ENCODE results near the gene SPATA21.

SPATA21 gene

GRCh38 chr1:16375521-16376340 is 61.5 kb downstream of the SPATA21 start:
- no peak overlapping the region for H3K14ac ChIP-seq (ENCODE audit: low read length)
- no peak overlapping the region for H3K4me2 ChIP-seq (ENCODE audit: insufficient read depth, low read length, poor library complexity, severe bottlenecking)
- H3K4me3 ChIP-seq (ENCODE audit: low read length in 2 of 2): no peak overlapping the region
- H4K8ac ChIP-seq (ENCODE audit: low read depth, low read length): no peak overlapping the region
- no peak overlapping the region for H4K91ac ChIP-seq (ENCODE audit: low read depth, low read length, poor library complexity)
- no peak overlapping the region for H2AK5ac ChIP-seq (ENCODE audit: low read depth, low read length)
- no peak overlapping the region for H3K4ac ChIP-seq (ENCODE audit: low read length)
- no peak overlapping the region for H2AFZ ChIP-seq (ENCODE audit: low read length)
- no CpG with 5 or more reads among the region's 15 CpGs for WGBS, 2 donors (ENCODE audit: extremely low coverage in 2 of 2, insufficient read length in 2 of 2, insufficient replicate concordance in 1 of 2)
- peaks cover 2 to 26% of the 10 kb centered on the region in 2 donors for H3K36me3 ChIP-seq (replicated peaks in 1 of 2; ENCODE audit: control insufficient read depth in 2 of 2, insufficient read depth in 2 of 2, low read length in 2 of 2)
- no peak for DNase-seq (ENCODE audit: low spot score)
- H2BK120ac ChIP-seq (ENCODE audit: low read depth, low read length): no peak overlapping the region
- no peak overlapping the region for H2BK15ac ChIP-seq (ENCODE audit: low read length)
- no peak overlapping the region for H3K27ac ChIP-seq (replicated peaks; ENCODE audit: low read length)
- H3K9me3 ChIP-seq (replicated peaks in 1 of 2; ENCODE audit: control insufficient read depth in 2 of 2, insufficient read depth in 1 of 2, low read depth in 1 of 2, low read length in 2 of 2): no peaks in the 10 kb centered on the region
- H2BK12ac ChIP-seq (ENCODE audit: low read length): no peak overlapping the region
- no peak overlapping the region for H3K9ac ChIP-seq (ENCODE audit: low read depth, low read length, poor library complexity)
- no peak overlapping the region for H3K18ac ChIP-seq (ENCODE audit: low read length)
- H3K79me1 ChIP-seq (ENCODE audit: low read depth, low read length): peaks cover 12% of the 10 kb centered on the region
- no peak overlapping the region for H2BK5ac ChIP-seq (ENCODE audit: low read length)
- no peak overlapping the region for H3K23ac ChIP-seq (ENCODE audit: low read depth, low read length, poor library complexity)
- no peaks in the 10 kb centered on the region for H3K27me3 ChIP-seq (ENCODE audit: control insufficient read depth in 3 of 3, insufficient read depth in 3 of 3, low read depth in 1 of 3, low read length in 3 of 3)
- H3K4me1 ChIP-seq (ENCODE audit: control insufficient read depth in 2 of 2, insufficient read depth in 1 of 2, low read depth in 1 of 2, low read length in 2 of 2): peaks cover 7 to 11% of the 10 kb centered on the region in 2 donors

GRCh38 chr1:16374266-16374665 is 63.0 kb downstream of the SPATA21 start:
- peaks cover under 1 to 23% of the 10 kb centered on the region in 2 donors for H3K36me3 ChIP-seq (replicated peaks in 1 of 2; ENCODE audit: control insufficient read depth in 2 of 2, insufficient read depth in 2 of 2, low read length in 2 of 2)
- H4K91ac ChIP-seq (ENCODE audit: low read depth, low read length, poor library complexity): no peak overlapping the region
- H3K4me3 ChIP-seq (ENCODE audit: low read length in 2 of 2): no peak overlapping the region
- H2BK12ac ChIP-seq (ENCODE audit: low read length): no peak overlapping the region
- no CpG with 5 or more reads among the region's 3 CpGs for WGBS, 2 donors (ENCODE audit: extremely low coverage in 2 of 2, insufficient read length in 2 of 2, insufficient replicate concordance in 1 of 2)
- H3K4me1 ChIP-seq (ENCODE audit: control insufficient read depth in 2 of 2, insufficient read depth in 1 of 2, low read depth in 1 of 2, low read length in 2 of 2): peaks cover 7 to 13% of the 10 kb centered on the region in 2 donors
- no peak overlapping the region for H4K8ac ChIP-seq (ENCODE audit: low read depth, low read length)
- H3K9ac ChIP-seq (ENCODE audit: low read depth, low read length, poor library complexity): no peak overlapping the region
- H3K23ac ChIP-seq (ENCODE audit: low read depth, low read length, poor library complexity): no peak overlapping the region
- H3K27ac ChIP-seq (replicated peaks; ENCODE audit: low read length): peak overlapping the region; percentile 52
- H3K4ac ChIP-seq (ENCODE audit: low read length): no peak overlapping the region
- no peak overlapping the region for H2BK5ac ChIP-seq (ENCODE audit: low read length)
- H3K79me1 ChIP-seq (ENCODE audit: low read depth, low read length): peaks cover 10% of the 10 kb centered on the region
- no peak overlapping the region for H3K4me2 ChIP-seq (ENCODE audit: insufficient read depth, low read length, poor library complexity, severe bottlenecking)
- DNase-seq (ENCODE audit: low spot score): no peak
- H3K27me3 ChIP-seq (ENCODE audit: control insufficient read depth in 3 of 3, insufficient read depth in 3 of 3, low read depth in 1 of 3, low read length in 3 of 3): no peaks in the 10 kb centered on the region
- H2BK15ac ChIP-seq (ENCODE audit: low read length): no peak overlapping the region
- H2AFZ ChIP-seq (ENCODE audit: low read length): no peak overlapping the region
- no peak overlapping the region for H2AK5ac ChIP-seq (ENCODE audit: low read depth, low read length)
- no peak overlapping the region for H2BK120ac ChIP-seq (ENCODE audit: low read depth, low read length)
- no peak overlapping the region for H3K18ac ChIP-seq (ENCODE audit: low read length)
- no peak overlapping the region for H3K14ac ChIP-seq (ENCODE audit: low read length)
- H3K9me3 ChIP-seq (replicated peaks in 1 of 2; ENCODE audit: control insufficient read depth in 2 of 2, insufficient read depth in 1 of 2, low read depth in 1 of 2, low read length in 2 of 2): no peaks in the 10 kb centered on the region

- Histone ChIP-seq H3K4ac (ENCODE audit: low read length) (no peak overlapping the region), H3K23ac (ENCODE audit: low read depth, low read length, poor library complexity) (no peak overlapping the region), H2BK15ac (ENCODE audit: low read length) (no peak overlapping the region), H3K9ac (ENCODE audit: low read depth, low read length, poor library complexity) (no peak overlapping the region), H3K4me2 (ENCODE audit: insufficient read depth, low read length, poor library complexity, severe bottlenecking) (no peak overlapping the region), H2BK5ac (ENCODE audit: low read length) (no peak overlapping the region), H2AK5ac (ENCODE audit: low read depth, low read length) (no peak overlapping the region), H2BK12ac (ENCODE audit: low read length) (no peak overlapping the region), H4K91ac (ENCODE audit: low read depth, low read length, poor library complexity) (no peak overlapping the region), H3K9me3 (replicated peaks in 1 of 2; ENCODE audit: control insufficient read depth in 2 of 2, insufficient read depth in 1 of 2, low read depth in 1 of 2, low read length in 2 of 2) (no peaks in the 10 kb centered on the region), H3K36me3 (replicated peaks in 1 of 2; ENCODE audit: control insufficient read depth in 2 of 2, insufficient read depth in 2 of 2, low read length in 2 of 2) (peaks cover 0 to 22% of the 10 kb centered on the region in 2 donors), H3K4me1 (ENCODE audit: control insufficient read depth in 2 of 2, insufficient read depth in 1 of 2, low read depth in 1 of 2, low read length in 2 of 2) (peaks cover 10 to 18% of the 10 kb centered on the region in 2 donors), H3K79me1 (ENCODE audit: low read depth, low read length) (peaks cover 7% of the 10 kb centered on the region), H2AFZ (ENCODE audit: low read length) (no peak overlapping the region), H3K14ac (ENCODE audit: low read length) (no peak overlapping the region), H3K27ac (replicated peaks; ENCODE audit: low read length) (no peak overlapping the region), H3K27me3 (ENCODE audit: control insufficient read depth in 3 of 3, insufficient read depth in 3 of 3, low read depth in 1 of 3, low read length in 3 of 3) (no peaks in the 10 kb centered on the region), H3K18ac (ENCODE audit: low read length) (no peak overlapping the region), H3K4me3 (ENCODE audit: low read length in 2 of 2) (no peak overlapping the region), H4K8ac (ENCODE audit: low read depth, low read length) (no peak overlapping the region), H2BK120ac (ENCODE audit: low read depth, low read length) (no peak overlapping the region)
- WGBS, 2 donors (ENCODE audit: extremely low coverage in 2 of 2, insufficient read length in 2 of 2, insufficient replicate concordance in 1 of 2): no CpG with 5 or more reads among the region's 3 CpGs
- no peak for DNase-seq (ENCODE audit: low spot score)
Observed at GRCh38 chr1:16372535-16373285, 64.5 kb downstream of the SPATA21 start.

GRCh38 chr1:16371725-16372124 is 65.5 kb downstream of the SPATA21 start:
- H2BK5ac ChIP-seq (ENCODE audit: low read length): no peak overlapping the region
- H2BK12ac ChIP-seq (ENCODE audit: low read length): no peak overlapping the region
- H3K4ac ChIP-seq (ENCODE audit: low read length): no peak overlapping the region
- H4K91ac ChIP-seq (ENCODE audit: low read depth, low read length, poor library complexity): no peak overlapping the region
- H3K18ac ChIP-seq (ENCODE audit: low read length): no peak overlapping the region
- H3K27ac ChIP-seq (replicated peaks; ENCODE audit: low read length): no peak overlapping the region
- no peak overlapping the region for H2BK120ac ChIP-seq (ENCODE audit: low read depth, low read length)
- H3K9me3 ChIP-seq (replicated peaks in 1 of 2; ENCODE audit: control insufficient read depth in 2 of 2, insufficient read depth in 1 of 2, low read depth in 1 of 2, low read length in 2 of 2): no peaks in the 10 kb centered on the region
- H3K79me1 ChIP-seq (ENCODE audit: low read depth, low read length): peaks cover 5% of the 10 kb centered on the region
- H3K14ac ChIP-seq (ENCODE audit: low read length): no peak overlapping the region
- H3K27me3 ChIP-seq (ENCODE audit: control insufficient read depth in 3 of 3, insufficient read depth in 3 of 3, low read depth in 1 of 3, low read length in 3 of 3): no peaks in the 10 kb centered on the region
- no peak overlapping the region for H3K4me2 ChIP-seq (ENCODE audit: insufficient read depth, low read length, poor library complexity, severe bottlenecking)
- peaks cover 10 to 18% of the 10 kb centered on the region in 2 donors for H3K4me1 ChIP-seq (ENCODE audit: control insufficient read depth in 2 of 2, insufficient read depth in 1 of 2, low read depth in 1 of 2, low read length in 2 of 2)
- no peak overlapping the region for H2AFZ ChIP-seq (ENCODE audit: low read length)
- H3K36me3 ChIP-seq (replicated peaks in 1 of 2; ENCODE audit: control insufficient read depth in 2 of 2, insufficient read depth in 2 of 2, low read length in 2 of 2): peaks cover 0 to 22% of the 10 kb centered on the region in 2 donors
- no peak overlapping the region for H3K4me3 ChIP-seq (ENCODE audit: low read length in 2 of 2)
- WGBS, 2 donors (ENCODE audit: extremely low coverage in 2 of 2, insufficient read length in 2 of 2, insufficient replicate concordance in 1 of 2): no CpG with 5 or more reads among the region's 5 CpGs
- H3K9ac ChIP-seq (ENCODE audit: low read depth, low read length, poor library complexity): no peak overlapping the region
- H2BK15ac ChIP-seq (ENCODE audit: low read length): no peak overlapping the region
- no peak overlapping the region for H2AK5ac ChIP-seq (ENCODE audit: low read depth, low read length)
- no peak for DNase-seq (ENCODE audit: low spot score)
- no peak overlapping the region for H3K23ac ChIP-seq (ENCODE audit: low read depth, low read length, poor library complexity)
- H4K8ac ChIP-seq (ENCODE audit: low read depth, low read length): no peak overlapping the region

Data from neuronal stem cell (in vitro differentiated cells).